Upper lobe of left lung (tissue), 4 donors: Measurements from ENCODE around the gene CCDC88B.

Source experiments
- EP300 ChIP-seq, 4 donors: sonication (generic); formaldehyde crosslinking; IDR thresholded peaks; one replicate each; pipeline ENCODE4 v1.5.1; 2017; ENCODE audit warnings: antibody characterized with exemption in 4 of 4, control low read depth in 2 of 4
- POLR2A ChIP-seq, 4 donors: fragments of 450-650 bp; IDR thresholded peaks; one replicate each; pipeline ENCODE4 v1.5.1; 2016 to 2017; ENCODE audit warnings: antibody characterized with exemption in 4 of 4, mild to moderate bottlenecking in 2 of 4
- POLR2AphosphoS5 ChIP-seq, 2 donors: sonication (generic); formaldehyde crosslinking; IDR thresholded peaks; one replicate each; pipeline ENCODE4 v1.5.1; 2017; ENCODE audit warnings: antibody characterized with exemption in 2 of 2
- TF ChIP-seq, protein P1 (sequence below), 6 experiments: fragments of 450-650 bp in 4 of 6; fragments of 200-600 bp in 2 of 6; sonication (generic) in 2 of 6; IDR thresholded peaks; one replicate each; pipeline ENCODE4 v1.5.1; 2016 to 2019; ENCODE audit warnings: antibody characterized with exemption in 6 of 6

DNA sequence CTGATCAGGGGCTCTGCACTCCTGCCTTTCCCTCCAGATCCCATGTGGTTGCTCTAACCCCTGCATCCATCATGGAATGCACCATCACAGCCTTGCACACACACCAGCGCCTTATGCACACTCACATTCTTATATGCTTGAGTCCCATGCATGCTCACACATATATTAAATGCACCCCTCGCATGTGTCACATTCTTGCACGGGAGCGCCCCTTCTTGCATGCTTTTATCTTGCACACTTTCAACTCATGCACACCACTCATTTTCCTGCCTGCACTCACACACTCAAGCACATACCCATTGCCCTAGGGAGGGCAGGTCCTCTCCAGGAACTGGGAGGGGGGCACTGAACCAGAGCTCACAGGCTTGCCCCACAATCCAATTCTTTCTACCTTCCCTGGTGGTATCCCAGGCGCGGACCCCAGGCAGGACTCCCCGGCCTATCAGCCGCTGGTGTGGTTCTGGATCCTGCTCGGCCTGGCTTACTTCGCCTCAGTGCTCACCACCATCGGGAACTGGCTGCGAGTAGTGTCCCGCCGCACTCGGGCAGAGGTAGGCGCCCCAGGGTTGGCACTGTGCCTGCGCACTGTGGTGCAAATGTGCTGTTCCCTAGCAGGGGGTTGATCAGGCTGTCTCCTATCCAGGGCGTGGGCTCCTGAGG is 42.2 kb upstream of the CCDC88B start:
- TF ChIP-seq POLR2A (IDR thresholded peaks at IDR 0.05) (no peak), POLR2AphosphoS5 (IDR thresholded peaks at IDR 0.05) (no peak), EP300 (IDR thresholded peaks at IDR 0.05) (no peak)
- TF ChIP-seq, protein P1, sequence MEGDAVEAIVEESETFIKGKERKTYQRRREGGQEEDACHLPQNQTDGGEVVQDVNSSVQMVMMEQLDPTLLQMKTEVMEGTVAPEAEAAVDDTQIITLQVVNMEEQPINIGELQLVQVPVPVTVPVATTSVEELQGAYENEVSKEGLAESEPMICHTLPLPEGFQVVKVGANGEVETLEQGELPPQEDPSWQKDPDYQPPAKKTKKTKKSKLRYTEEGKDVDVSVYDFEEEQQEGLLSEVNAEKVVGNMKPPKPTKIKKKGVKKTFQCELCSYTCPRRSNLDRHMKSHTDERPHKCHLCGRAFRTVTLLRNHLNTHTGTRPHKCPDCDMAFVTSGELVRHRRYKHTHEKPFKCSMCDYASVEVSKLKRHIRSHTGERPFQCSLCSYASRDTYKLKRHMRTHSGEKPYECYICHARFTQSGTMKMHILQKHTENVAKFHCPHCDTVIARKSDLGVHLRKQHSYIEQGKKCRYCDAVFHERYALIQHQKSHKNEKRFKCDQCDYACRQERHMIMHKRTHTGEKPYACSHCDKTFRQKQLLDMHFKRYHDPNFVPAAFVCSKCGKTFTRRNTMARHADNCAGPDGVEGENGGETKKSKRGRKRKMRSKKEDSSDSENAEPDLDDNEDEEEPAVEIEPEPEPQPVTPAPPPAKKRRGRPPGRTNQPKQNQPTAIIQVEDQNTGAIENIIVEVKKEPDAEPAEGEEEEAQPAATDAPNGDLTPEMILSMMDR (IDR thresholded peaks at IDR 0.05), result no peak
